HepG2 (cell line): ENCODE data around the gene PCNX1. TPM values are rescaled to one million over a fixed set of nuclear protein-coding genes. Genes with fewer than 3 reads are reported as not detected.

Experiments used
- ATAC-seq: fragments of 200-7000 bp; cut with Tn5 transposase; 3 replicates; pipeline ENCODE4 v1.9.1; 2020; ENCODE audit warnings: mild to moderate bottlenecking, moderate library complexity
- BruUV-seq: library from RNA; stranded (reverse); fragments of 400-500 nt; replicated peaks from 2 replicates; lab custom pipeline; 2021; lab: Mats Ljungman, UMichigan
- CTCF ChIA-PET: fragments of 300-600 bp; formaldehyde crosslinking; extraction: SDS; loops from one replicate; lab custom pipeline; 2021; ENCODE audit warnings: low total read pairs, inconsistent platforms, low intra/inter-chr PET ratio; lab: Yijun Ruan, JAX
- POLR2A ChIA-PET: fragments of 350-600 bp; sonication (Branson Sonifier 250); formaldehyde crosslinking; loops from one replicate; lab custom pipeline; 2020; ENCODE audit warnings: antibody characterized with exemption, inconsistent platforms; lab: Yijun Ruan, JAX
- DNase-seq: peaks from one replicate; pipeline ENCODE4 v3.0.0-alpha.2; 2015; ENCODE audit warnings: low spot score
- FAIRE-seq: peaks from 3 replicates; lab custom pipeline; 2011; peaks lifted over from hg19 to GRCh38; lab: Jason Lieb, UNC
- H2AFZ ChIP-seq: one replicate; pipeline ENCODE4 v1.6.1; 2011; ENCODE audit warnings: low read length, inconsistent platforms
- H3K27ac ChIP-seq: fragments of 300-600 bp; 3 replicates; pipeline ENCODE4 v1.8.0; 2011; ENCODE audit warnings: mixed run types, mild to moderate bottlenecking, mixed read lengths, low read length, inconsistent platforms; ENCODE audit not compliant: insufficient read depth; ENCODE audit errors: extremely low read length
- H3K27me3 ChIP-seq, 2 experiments: fragments of 200-600 bp in 1 of 2; 2 replicates in 1 of 2; 3 replicates in 1 of 2; pipeline versions ENCODE4 v1.6.0 to v1.8.0; 2011; ENCODE audit warnings: low read length in 2 of 2, mild to moderate bottlenecking in 2 of 2, moderate library complexity in 2 of 2, inconsistent platforms in 1 of 2; ENCODE audit not compliant: insufficient read depth in 2 of 2, control insufficient read depth in 1 of 2
- H3K36me3 ChIP-seq, 2 experiments: fragments of 200-600 bp in 1 of 2; replicated peaks in 1 of 2; 2 replicates in 1 of 2; 3 replicates in 1 of 2; pipeline versions ENCODE4 v1.5.1 to v1.8.0; 2011; ENCODE audit warnings: low read length in 2 of 2, inconsistent platforms in 1 of 2; ENCODE audit not compliant: insufficient read depth in 2 of 2, control insufficient read depth in 1 of 2
- H3K4me1 ChIP-seq: 2 replicates; pipeline ENCODE4 v1.5.1; 2012; ENCODE audit warnings: low read length, inconsistent platforms; ENCODE audit not compliant: insufficient read depth
- H3K4me2 ChIP-seq: 2 replicates; pipeline ENCODE4 v1.6.0; 2011; ENCODE audit warnings: low read depth, low read length, inconsistent platforms
- H3K4me3 ChIP-seq, 3 experiments: fragments of 200-600 bp in 1 of 3; sonication (generic), shearing (Covaris generic) in 1 of 3; replicated peaks in 1 of 3; 2 replicates each; pipeline ENCODE4 v1.5.1; 2011 to 2016; ENCODE audit warnings: low read length in 3 of 3, inconsistent platforms in 2 of 3, low read depth in 2 of 3, mild to moderate bottlenecking in 2 of 3, control low read depth in 1 of 3, mixed read lengths in 1 of 3; ENCODE audit not compliant: insufficient read depth in 1 of 3
- H3K79me2 ChIP-seq: one replicate; pipeline ENCODE4 v1.6.1; 2011; ENCODE audit warnings: low read length, inconsistent platforms; ENCODE audit not compliant: insufficient read depth
- H3K9ac ChIP-seq: 2 replicates; pipeline ENCODE4 v1.6.0; 2011; ENCODE audit warnings: mild to moderate bottlenecking, low read depth, low read length, inconsistent platforms; ENCODE audit not compliant: insufficient read depth
- H3K9me3 ChIP-seq: 2 replicates; pipeline ENCODE4 v1.5.1; 2012; ENCODE audit warnings: mild to moderate bottlenecking, low read length
- H4K20me1 ChIP-seq: 2 replicates; pipeline ENCODE4 v1.6.0; 2011; ENCODE audit warnings: inconsistent platforms, mild to moderate bottlenecking, low read length, moderate library complexity; ENCODE audit not compliant: insufficient read depth
- BRCA1 ChIP-seq: sonication (generic); formaldehyde crosslinking; IDR thresholded peaks from 2 replicates; pipeline ENCODE4 v1.4.0; 2020; ENCODE audit warnings: missing genetic modification reagents
- CEBPB ChIP-seq: IDR thresholded peaks from 2 replicates; pipeline ENCODE4 v1.6.1; 2011; ENCODE audit warnings: low read depth, low read length, improper control_type of control experiment, borderline replicate concordance
- CREM ChIP-seq, 2 experiments: sonication (generic) in 1 of 2; formaldehyde crosslinking in 1 of 2; IDR thresholded peaks; 2 replicates each; pipeline versions ENCODE4 v1.4.0 to v1.6.1; 2016 to 2020; ENCODE audit warnings: antibody characterized with exemption in 1 of 2, mild to moderate bottlenecking in 1 of 2, missing genetic modification reagents in 1 of 2
- GATAD2A ChIP-seq: IDR thresholded peaks from 2 replicates; pipeline ENCODE4 v1.6.1; 2016
- IKZF4 ChIP-seq: sonication (generic); formaldehyde crosslinking; IDR thresholded peaks from 2 replicates; pipeline ENCODE4 v1.5.1; 2020; ENCODE audit warnings: borderline replicate concordance, mild to moderate bottlenecking, low read depth, missing genetic modification reagents; ENCODE audit errors: not compliant biosample characterization
- KAT2B ChIP-seq: fragments of 150-350 bp; IDR thresholded peaks from 2 replicates; pipeline ENCODE4 v1.6.1; 2014; ENCODE audit warnings: low read depth, low read length, borderline replicate concordance
- KLF15 ChIP-seq: sonication (generic); formaldehyde crosslinking; IDR thresholded peaks from 2 replicates; pipeline ENCODE4 v1.8.1; 2023; ENCODE audit warnings: borderline replicate concordance, mild to moderate bottlenecking, inconsistent platforms, missing genetic modification reagents, mixed read lengths
- NFE2L1 ChIP-seq: sonication (generic); formaldehyde crosslinking; IDR thresholded peaks from 2 replicates; pipeline ENCODE4 v1.4.0; 2020; ENCODE audit warnings: missing genetic modification reagents, mild to moderate bottlenecking, borderline replicate concordance
- REPIN1 ChIP-seq: sonication (generic); formaldehyde crosslinking; IDR thresholded peaks from 2 replicates; pipeline ENCODE4 v1.8.0; 2022; ENCODE audit warnings: missing genetic modification reagents, low read depth, mild to moderate bottlenecking, borderline replicate concordance
- SKI ChIP-seq: fragments of 450-650 bp; IDR thresholded peaks from one replicate; pipeline ENCODE4 v1.6.1; 2018; ENCODE audit warnings: mild to moderate bottlenecking; ENCODE audit not compliant: partially characterized antibody
- TARDBP ChIP-seq: sonication (generic); formaldehyde crosslinking; IDR thresholded peaks from 2 replicates; pipeline ENCODE4 v1.8.0; 2022; ENCODE audit warnings: mild to moderate bottlenecking, missing genetic modification reagents
- THYN1 ChIP-seq: sonication (generic); formaldehyde crosslinking; IDR thresholded peaks from 2 replicates; pipeline ENCODE4 v1.8.1; 2023; ENCODE audit warnings: low read depth, mild to moderate bottlenecking, moderate library complexity, missing genetic modification reagents, borderline replicate concordance
- ZNF121 ChIP-seq: sonication (generic); formaldehyde crosslinking; IDR thresholded peaks from 2 replicates; pipeline ENCODE4 v1.5.0; 2020; ENCODE audit warnings: mild to moderate bottlenecking, missing genetic modification reagents
- ZNF205 ChIP-seq: IDR thresholded peaks from 2 replicates; pipeline ENCODE4 v1.6.1; 2018; ENCODE audit warnings: missing biosample characterization, missing genetic modification reagents
- ZNF337 ChIP-seq: sonication (generic); formaldehyde crosslinking; IDR thresholded peaks from 2 replicates; pipeline ENCODE4 v1.5.1; 2020; ENCODE audit warnings: missing genetic modification reagents, low read depth, mild to moderate bottlenecking, borderline replicate concordance
- ZSCAN5A ChIP-seq: sonication (generic); formaldehyde crosslinking; IDR thresholded peaks from 2 replicates; pipeline ENCODE4 v1.8.0; 2022; ENCODE audit warnings: mild to moderate bottlenecking, missing genetic modification reagents, borderline replicate concordance
- WGBS: methylation state at CpG from one replicate; pipeline ENCODE4 v1.1.6; 2017; ENCODE audit warnings: low lambda C conversion rate; 5-methylcytosine and 5-hydroxymethylcytosine counted together
- in situ Hi-C: cut with HindIII; loops from 2 replicates; pipeline ENCODE4 v1.10.0; 2017; ENCODE audit warnings: low pct_unique_long_range_greater_than_20kb; ENCODE audit not compliant: extremely low pct_ligation_motif_present
- intact Hi-C: fragments of 100-400 bp; cut with micrococcal nuclease; formaldehyde crosslinking; loops from one replicate; pipeline ENCODE4 v1.10.0; 2022; ENCODE audit not compliant: unreplicated experiment
- polyA plus RNA-seq, 8 experiments: library from polyadenylated mRNA; depleted of rRNA in 3 of 8; stranded (reverse) in 7 of 8; unstranded in 1 of 8; fragments of >200 nt; fragmentation: Illumina TruSeq in 4 of 8; extraction: Trizol in 4 of 8; gene quantifications; 2 replicates each; pipeline versions ENCODE4 v1.2.1 to v1.2.3, GENCODE V29; 2011 to 2016; ENCODE audit warnings: low read depth in 4 of 8, missing spikeins in 1 of 8, mixed read lengths in 1 of 8; ENCODE audit not compliant: insufficient read depth in 1 of 8
- total RNA-seq, 5 experiments: library from RNA; depleted of rRNA; stranded (reverse); fragments of >200 nt; fragmentation: Illumina TruSeq; extraction: Trizol; gene quantifications; 2 replicates each; pipeline ENCODE4 v1.2.3, GENCODE V29; 2016; ENCODE audit warnings: low read depth in 1 of 5

PCNX1 gene
- total and polyA plus RNA-seq, 2 of the 13 experiments (the other 11 are each of a cell fraction or from before 2014, with no cell fraction given) = 24.9 to 30.3 TPM

GRCh38 chr14:70906793-70907175, 475 bp upstream of the PCNX1 start:
- peak overlapping the region; percentile 57 for H3K27ac ChIP-seq
- DNase-seq = no peak
- H3K36me3 ChIP-seq = no peaks in the 10 kb centered on the region
- 0 out of 2 replicates have a peak, but pooled peaks have one; percentile 12 for TF ChIP-seq TARDBP (CRISPR knock-in tag)
- TF ChIP-seq KAT2B = no peak
- 0 out of 2 replicates have a peak, but pooled peaks have one; percentile 3 for TF ChIP-seq CEBPB
- no peak for TF ChIP-seq SKI
- 0 out of 2 replicates have a peak, but pooled peaks have one; percentile 35 for TF ChIP-seq ZSCAN5A
- no peak for TF ChIP-seq KLF15 (CRISPR knock-in tag)
- TF ChIP-seq ZNF337 (CRISPR knock-in tag) = 0 out of 2 replicates have a peak, but pooled peaks have one; percentile 10
- TF ChIP-seq IKZF4 (CRISPR knock-in tag) = no peak
- TF ChIP-seq THYN1 (CRISPR knock-in tag) = peak; percentile 25; the same call in 1 of the 2 replicates
- 0 out of 2 replicates have a peak, but pooled peaks have one; percentile 0 for TF ChIP-seq REPIN1 (CRISPR knock-in tag)
- TF ChIP-seq ZNF121 (CRISPR knock-in tag) = 0 out of 2 replicates have a peak, but pooled peaks have one; percentile 16
- 0 out of 2 replicates have a peak, but pooled peaks have one; percentile 27 for TF ChIP-seq CREM (IDR thresholded peaks at IDR 0.05)
- TF ChIP-seq CREM (CRISPR knock-in tag; IDR thresholded peaks at IDR 0.05) = no peak
- TF ChIP-seq BRCA1 (CRISPR knock-in tag) = peak; percentile 61; the same call in 1 of the 2 replicates
- TF ChIP-seq ZNF205 (CRISPR knock-in tag) = 0 out of 2 replicates have a peak, but pooled peaks have one; percentile 15
- no peak for TF ChIP-seq NFE2L1
- 0 out of 2 replicates have a peak, but pooled peaks have one; percentile 31 for TF ChIP-seq GATAD2A
- TF ChIP-seq, all 625 proteins: peak for 11
- no peaks in the 10 kb centered on the region; a peak in 2 of 5 replicates for H3K27me3 ChIP-seq
- H3K79me2 ChIP-seq = peaks cover 39% of the 10 kb centered on the region
- peak overlapping the region; percentile 88 for H3K4me2 ChIP-seq
- no peaks in the 10 kb centered on the region for H3K9me3 ChIP-seq
- H3K4me3 ChIP-seq = peak overlapping the region; percentile 92 to 98 (median 96)
- BruUV-seq = TSS peak; percentile 90
- no peak for FAIRE-seq
- H3K4me1 ChIP-seq = peaks cover 49% of the 10 kb centered on the region
- in situ Hi-C loops = loop anchor here (5.0 kb wide), 1 partner anchor 56 kb away; no protein-coding TSS in a partner anchor
- peaks cover 22% of the 10 kb centered on the region for H4K20me1 ChIP-seq
- WGBS = 2% methylated on average over 9 of the region's 9 CpGs
- H3K9ac ChIP-seq = peak overlapping the region; percentile 83
- H2AFZ ChIP-seq = peak overlapping the region; percentile 100
- intact Hi-C loops = loop anchor here (1.0 to 5.0 kb wide), 2 partner anchors 50 to 66 kb away; no protein-coding TSS in a partner anchor
- ChIA-PET POLR2A (interaction anchor here (1.0 to 1.7 kb wide), 5 partner anchors 12 to 97 kb away, joined by 4 to 10 read pairs (median 7); partner anchors contain the start of gene MAP3K9), CTCF (interaction anchor here (2.1 kb wide), 1 partner anchor 66 kb away, joined by 10 read pairs; no protein-coding TSS in a partner anchor)
- ATAC-seq = peak; percentile 20
